Small intestine (tissue), 16 donors: ENCODE measurements around the gene ARAP3. TPM values are rescaled to one million over a fixed set of nuclear protein-coding genes. Genes with fewer than 3 reads are reported as not detected.
"Not testable (repeated sequence)": the region's sequence is repeated elsewhere in the genome, so short reads cannot be mapped to it uniquely, and the experiment has no call there.

Source experiments
- DNase-seq, 2 donors: peaks; one replicate each; pipeline versions ENCODE4 v3.0.0 to v3.0.0-alpha.2; 2013
- FAIRE-seq: peaks from 2 replicates; lab custom pipeline; 2012; peaks lifted over from hg19 to GRCh38; lab: Jason Lieb, UNC
- H3K27ac ChIP-seq, 3 donors: one replicate each; pipeline ENCODE4 v1.5.1; 2013; ENCODE audit warnings: low read length in 2 of 3, mild to moderate bottlenecking in 2 of 3, control low read depth in 1 of 3, inconsistent platforms in 1 of 3, low read depth in 1 of 3, moderate library complexity in 1 of 3
- H3K27me3 ChIP-seq, 3 donors: one replicate each; pipeline ENCODE4 v1.6.1; 2013; ENCODE audit warnings: low read length in 3 of 3, inconsistent platforms in 1 of 3; ENCODE audit not compliant: control insufficient read depth in 3 of 3, insufficient read depth in 3 of 3
- H3K36me3 ChIP-seq, 3 donors: one replicate each; pipeline ENCODE4 v1.6.1; 2013; ENCODE audit warnings: low read length in 3 of 3, inconsistent platforms in 1 of 3, low read depth in 1 of 3, mild to moderate bottlenecking in 1 of 3, moderate library complexity in 1 of 3; ENCODE audit not compliant: control insufficient read depth in 3 of 3, insufficient read depth in 2 of 3
- H3K4me1 ChIP-seq, 3 donors: one replicate each; pipeline ENCODE4 v1.6.1; 2013; ENCODE audit warnings: low read length in 2 of 3, inconsistent platforms in 1 of 3, low read depth in 1 of 3, mild to moderate bottlenecking in 1 of 3, moderate library complexity in 1 of 3; ENCODE audit not compliant: control insufficient read depth in 3 of 3, insufficient read depth in 2 of 3
- H3K4me3 ChIP-seq, 3 donors: one replicate each; pipeline ENCODE4 v1.5.1; 2013; ENCODE audit warnings: low read length in 3 of 3, control low read depth in 1 of 3, inconsistent platforms in 1 of 3, low read depth in 1 of 3, mild to moderate bottlenecking in 1 of 3, moderate library complexity in 1 of 3
- H3K9me3 ChIP-seq, 2 donors: one replicate each; pipeline ENCODE4 v1.6.1; 2013; ENCODE audit warnings: low read depth in 1 of 2, low read length in 1 of 2; ENCODE audit not compliant: control insufficient read depth in 2 of 2, insufficient read depth in 1 of 2
- WGBS, 3 donors: extraction: QIAGEN DNeasy Blood & Tissue Kit; methylation state at CpG; one replicate each; pipeline ENCODE4 v1.1.7; 2013; 5-methylcytosine and 5-hydroxymethylcytosine counted together
- long read RNA-seq, 10 donors: transcript quantifications; one replicate each; lab custom pipeline, GENCODE V29; 2026
- polyA plus RNA-seq, 4 donors: library from polyadenylated mRNA; stranded (reverse) in 3 of 4; unstranded in 1 of 4; fragments of 200-250 nt in 3 of 4; fragments of 120-200 nt in 1 of 4; gene quantifications; one replicate each; pipeline versions ENCODE4 v1.2.1 to v1.2.3, GENCODE V29; 2013
- donor health status: healthy with polysubstance abuse.
- donor health status: control.
- donor health status: control.
- donor health status: Bipolar disorder and iron deficiency.
- donor health status: healthy.

ARAP3 gene
- 10 to 100 TPM in 1 of 4 donors, 1 to 10 TPM in 2, under 1 TPM in 1; 0.45 to 14.2 (median 4.6) TPM for polyA plus RNA-seq
- long read RNA-seq, donor 1, full-length matches to known transcripts: 1 of 7 reads
- long read RNA-seq, donor 1, partial matches to known transcripts: 6 of 7 reads
- long read RNA-seq, donor 1, other reads (novel, unspliced or antisense): 0 of 7 reads
- long read RNA-seq, donor 2: 0 reads
- long read RNA-seq, donor 3, partial matches to known transcripts: 0 of 1 reads
- long read RNA-seq, donor 3, other reads (novel, unspliced or antisense): 0 of 1 reads
- long read RNA-seq, donor 4: 0 reads
- long read RNA-seq, donor 5: 0 reads
- long read RNA-seq, donor 6: 0 reads
- long read RNA-seq, donor 7: 0 reads
- long read RNA-seq, donor 8: 0 reads
- long read RNA-seq, donor 9: 0 reads
- long read RNA-seq, donor 10: 0 reads

- FAIRE-seq (no peak), DNase-seq (peak; percentile 75 to 92)
- Histone ChIP-seq H3K27me3 (no peaks in the 10 kb centered on the region), H3K27ac (peak within 1 kb of the TSS; percentile 27 to 93 (median 70)), H3K9me3 (no peaks in the 10 kb centered on the region), H3K4me3 (peak within 1 kb of the TSS; percentile 32 to 37 (median 33)), H3K4me1 (peaks cover 4 to 27% (median 7%) of the 10 kb centered on the region in 3 donors), H3K36me3 (peaks cover 0 to 23% (median 2%) of the 10 kb centered on the region in 3 donors)
- WGBS, 3 donors: 4 to 8% (median 5%) methylated on average over 59 to 77 of the region's 77 CpGs
Measured at GRCh38 chr5:141681695-141682641, at the start of gene ARAP3. Gene ARAP3, minus strand, starts transcription at chr5:141682230. Its CDS starts 1,744 bp downstream, at chr5:141680486.

GRCh38 chr5:141729387-141730006 lies 47.5 kb upstream of the ARAP3 start:
- Histone ChIP-seq H3K36me3 (no peaks in the 10 kb centered on the region), H3K9me3 (no peaks in the 10 kb centered on the region), H3K27ac (no peak overlapping the region), H3K27me3 (no peaks in the 10 kb centered on the region), H3K4me1 (no peaks in the 10 kb centered on the region), H3K4me3 (no peak overlapping the region)
- WGBS, 3 donors: 68 to 85% (median 77%) methylated on average over 6 of the region's 6 CpGs
- FAIRE-seq (no peak), DNase-seq (no peak)

GRCh38 chr5:141725891-141726290 lies 43.9 kb upstream of the ARAP3 start:
- no peak for FAIRE-seq

GRCh38 chr5:141725174-141725573 lies 43.1 kb upstream of the ARAP3 start:
- not testable (repeated sequence) for FAIRE-seq, DNase-seq
- WGBS, 3 donors: 88 to 98% (median 88%) methylated on average over 5 of the region's 5 CpGs

More at GRCh38 chr5:141725891-141726290, 43.9 kb upstream of the ARAP3 start:
- Histone ChIP-seq H3K9me3 (peaks cover 0 to 9% of the 10 kb centered on the region in 2 donors), H3K27me3 (peaks cover 0 to 2% (median 0%) of the 10 kb centered on the region in 3 donors), H3K36me3 (no peaks in the 10 kb centered on the region), H3K4me1 (no peaks in the 10 kb centered on the region), H3K4me3 (no peak overlapping the region), H3K27ac (no peak overlapping the region)
- WGBS, 3 donors: 41 to 54% (median 42%) methylated on average over 3 of the region's 3 CpGs
- peak; percentile 35 to 36 for DNase-seq

GRCh38 chr5:141722266-141722665 lies 40.2 kb upstream of the ARAP3 start:
- Histone ChIP-seq H3K4me1 (no peaks in the 10 kb centered on the region), H3K9me3 (peaks cover 0 to 9% of the 10 kb centered on the region in 2 donors), H3K36me3 (no peaks in the 10 kb centered on the region), H3K4me3 (no peak overlapping the region), H3K27me3 (peaks cover 0 to 6% (median 5%) of the 10 kb centered on the region in 3 donors), H3K27ac (no peak overlapping the region)
- DNase-seq (no peak), FAIRE-seq (no peak)

More at GRCh38 chr5:141725174-141725573, 43.1 kb upstream of the ARAP3 start:
- not testable (repeated sequence) for H3K27ac ChIP-seq, H3K9me3 ChIP-seq, H3K27me3 ChIP-seq, H3K4me1 ChIP-seq, H3K36me3 ChIP-seq, H3K4me3 ChIP-seq

GRCh38 chr5:141717043-141717442 lies 35.0 kb upstream of the ARAP3 start:
- no peak overlapping the region for H3K4me3 ChIP-seq
- H3K9me3 ChIP-seq: no peaks in the 10 kb centered on the region
- 58 to 68% (median 62%) methylated on average over 3 of the region's 3 CpGs for WGBS, 3 donors
- H3K36me3 ChIP-seq: no peaks in the 10 kb centered on the region
- H3K27me3 ChIP-seq: peaks cover 0 to 5% (median 5%) of the 10 kb centered on the region in 3 donors
- H3K27ac ChIP-seq: no peak overlapping the region
- FAIRE-seq (no peak), DNase-seq (no peak)
- peaks cover 0 to 5% (median 0%) of the 10 kb centered on the region in 3 donors for H3K4me1 ChIP-seq

GRCh38 chr5:141716468-141716867 lies 34.4 kb upstream of the ARAP3 start:
- Histone ChIP-seq H3K36me3 (no peaks in the 10 kb centered on the region), H3K27ac (no peak overlapping the region), H3K4me3 (no peak overlapping the region), H3K4me1 (peaks cover 0 to 5% (median 0%) of the 10 kb centered on the region in 3 donors), H3K9me3 (no peaks in the 10 kb centered on the region), H3K27me3 (peaks cover 0 to 5% (median 5%) of the 10 kb centered on the region in 3 donors)
- 86 to 87% (median 87%) methylated on average over 3 of the region's 3 CpGs for WGBS, 3 donors
- FAIRE-seq (no peak), DNase-seq (no peak)

- Histone ChIP-seq H3K36me3 (no peaks in the 10 kb centered on the region), H3K27me3 (peaks cover 0 to 5% (median 5%) of the 10 kb centered on the region in 3 donors), H3K27ac (no peak overlapping the region), H3K4me3 (no peak overlapping the region), H3K4me1 (peaks cover 0 to 5% (median 0%) of the 10 kb centered on the region in 3 donors), H3K9me3 (no peaks in the 10 kb centered on the region)
- 43 to 45% (median 45%) methylated on average over 3 of the region's 3 CpGs for WGBS, 3 donors
- DNase-seq (no peak), FAIRE-seq (no peak)
Measured at GRCh38 chr5:141716009-141716408, 34.0 kb upstream of the ARAP3 start.
